Stimulated activated CD8-positive, alpha-beta memory T cell treated with anti-CD3 and anti-CD28 coated beads, Interleukin-15, amount 100 ng/mL, for 4 hours (primary cell): Measurements from ENCODE around the gene NBPF3.

Experiments
- DNase-seq, 2 donors: peaks; one replicate each; pipeline ENCODE4 v3.0.0-alpha.2; 2020; ENCODE audit warnings: low read depth in 2 of 2

Gene NBPF3

DNA sequence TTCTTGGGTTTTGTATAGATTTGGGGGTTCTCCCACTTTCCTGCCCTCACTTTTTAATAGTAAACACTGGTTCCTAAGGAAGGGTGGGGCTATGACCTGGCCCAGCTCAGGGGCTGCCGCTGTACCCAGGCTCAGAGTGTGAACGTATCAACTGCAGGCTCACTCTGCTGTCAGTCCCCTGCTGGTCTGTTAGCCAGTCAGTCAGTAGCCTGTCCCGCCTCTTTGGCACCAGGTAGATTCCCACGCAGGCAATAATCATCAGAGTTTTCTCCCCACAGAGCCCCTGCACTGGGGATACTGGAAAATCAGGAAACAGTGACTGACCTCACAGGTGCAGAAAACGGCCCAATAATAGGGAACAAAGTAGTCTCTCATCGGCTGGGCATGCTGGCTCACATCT is 54.3 kb downstream of the NBPF3 start:
- no peak for DNase-seq

DNA sequence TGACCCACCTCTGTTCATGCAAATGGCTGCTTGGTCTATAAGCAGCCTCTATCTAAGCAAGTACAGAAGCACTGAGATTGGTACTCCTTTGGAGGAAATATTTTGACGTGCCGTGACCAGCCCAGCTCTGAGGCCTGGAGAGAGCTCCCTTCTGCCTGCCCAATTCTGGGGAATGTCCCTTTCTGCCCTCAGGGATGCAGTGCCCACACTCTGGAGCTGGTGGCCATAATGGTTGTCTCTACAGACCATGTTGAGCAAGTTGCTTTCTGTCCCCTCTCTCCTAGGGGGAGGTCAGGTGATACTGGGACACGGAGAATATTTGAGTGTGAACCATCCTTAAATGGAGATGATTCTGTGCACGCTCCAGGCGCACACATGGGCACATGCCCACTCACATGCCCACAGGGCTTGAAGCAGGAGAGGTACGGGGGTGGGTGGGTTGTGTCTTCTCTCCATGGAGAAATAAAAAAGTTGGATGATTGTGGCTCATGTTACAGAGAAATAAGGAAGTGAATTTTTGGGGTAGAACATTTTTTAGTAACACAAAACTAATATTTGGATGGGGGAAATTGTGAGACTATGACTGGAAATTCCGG is 55.4 kb downstream of the NBPF3 start:
- DNase-seq, result no peak

DNA sequence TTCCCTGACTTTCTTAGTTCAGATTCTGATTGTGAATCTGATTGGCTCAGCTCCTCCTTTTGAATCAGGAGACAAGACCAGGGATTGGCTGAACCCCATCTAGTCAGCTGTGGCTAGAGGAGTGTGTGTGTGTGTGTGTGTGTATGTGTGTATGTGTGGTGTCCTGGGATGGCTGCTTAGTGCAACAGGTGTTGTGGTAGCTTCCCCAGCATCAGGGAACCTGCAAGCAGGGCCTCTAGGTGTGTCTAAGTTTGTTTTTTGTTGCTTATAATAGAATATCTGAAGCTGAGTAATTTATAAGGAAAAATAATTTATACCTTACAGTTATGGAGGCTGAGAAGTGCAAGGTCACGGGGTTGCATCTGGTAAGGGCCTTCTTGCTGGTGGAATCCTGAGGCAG is 56.1 kb downstream of the NBPF3 start:
- no peak for DNase-seq

DNA sequence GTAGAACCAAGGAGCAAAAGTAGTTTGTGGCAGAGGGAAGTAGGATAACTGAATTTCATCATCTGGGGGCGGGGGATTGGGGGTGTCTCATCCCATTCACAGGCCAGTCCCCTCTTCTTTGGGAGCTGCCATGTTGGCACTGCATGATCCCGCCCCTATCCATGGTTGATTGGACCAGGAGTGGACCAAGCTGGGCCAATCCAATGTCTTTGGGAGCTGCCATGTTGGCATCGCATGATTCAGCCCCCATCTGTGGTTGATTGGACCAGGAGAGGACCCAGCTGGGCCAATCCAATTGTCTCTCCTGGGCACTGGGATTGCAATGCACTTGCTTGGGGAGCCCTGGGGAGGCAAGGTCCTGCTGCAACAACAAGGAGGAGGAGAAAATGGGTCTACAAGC is 56.9 kb downstream of the NBPF3 start:
- no peak for DNase-seq

DNA sequence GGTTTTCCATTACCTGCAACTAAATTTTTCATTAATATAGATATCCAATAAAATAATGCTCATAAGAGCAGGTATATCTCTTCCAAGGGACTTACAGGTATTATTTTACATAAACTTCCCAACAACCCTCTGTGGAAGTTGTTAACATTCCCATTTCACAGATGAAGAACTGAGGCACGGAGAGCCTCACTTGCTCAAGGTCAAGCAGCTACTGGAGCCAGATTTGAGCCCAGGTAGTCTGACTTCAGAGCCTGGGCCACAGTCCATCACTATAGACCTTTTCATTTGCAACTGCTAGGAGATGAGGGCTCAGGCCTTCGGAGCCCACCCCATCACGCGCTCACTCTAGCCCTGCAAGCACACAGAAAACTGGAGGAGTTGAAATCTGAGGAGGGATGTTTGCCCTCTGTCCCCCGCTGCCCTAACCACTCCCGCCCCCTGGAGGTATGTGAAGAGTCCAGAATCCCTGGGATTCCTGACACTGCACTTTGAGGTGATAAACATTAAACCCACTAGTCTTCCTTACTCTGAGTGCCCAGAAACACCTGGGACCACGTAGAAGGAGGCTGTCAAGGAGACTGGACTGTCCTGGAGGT is 57.6 kb downstream of the NBPF3 start:
- DNase-seq, result no peak

DNA sequence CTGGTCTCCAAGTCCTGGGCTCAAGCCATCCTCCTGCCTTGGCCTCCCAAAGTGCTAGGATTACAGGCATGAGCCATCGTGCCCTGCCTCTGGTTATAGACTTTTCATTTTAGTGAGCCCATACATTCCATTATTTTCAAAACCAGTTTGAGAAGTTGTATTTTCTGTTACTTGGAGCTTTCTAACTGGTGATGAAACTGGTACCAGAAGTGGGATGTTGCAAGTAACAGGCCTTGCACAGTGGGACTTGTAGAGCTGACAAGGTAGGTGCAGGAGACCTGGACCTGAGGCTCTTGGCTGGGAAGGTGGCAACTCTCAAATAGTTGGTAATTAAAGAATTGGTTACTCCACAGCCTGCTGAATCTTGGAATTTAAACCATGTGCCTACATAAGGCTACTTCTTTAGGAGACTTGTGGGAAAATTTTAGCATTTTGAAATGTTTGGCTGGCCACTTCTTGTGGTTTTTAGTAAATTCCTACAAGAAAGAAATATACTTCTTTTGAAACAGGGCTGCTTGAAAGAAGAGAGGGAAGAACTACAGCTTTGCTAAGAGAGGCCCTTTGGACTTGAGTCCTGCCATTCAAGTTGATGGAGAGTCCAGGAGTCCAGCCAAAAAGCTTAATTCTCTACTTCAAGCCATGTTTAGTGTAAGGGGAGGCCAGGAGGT is 59.5 kb downstream of the NBPF3 start:
- DNase-seq, result no peak

DNA sequence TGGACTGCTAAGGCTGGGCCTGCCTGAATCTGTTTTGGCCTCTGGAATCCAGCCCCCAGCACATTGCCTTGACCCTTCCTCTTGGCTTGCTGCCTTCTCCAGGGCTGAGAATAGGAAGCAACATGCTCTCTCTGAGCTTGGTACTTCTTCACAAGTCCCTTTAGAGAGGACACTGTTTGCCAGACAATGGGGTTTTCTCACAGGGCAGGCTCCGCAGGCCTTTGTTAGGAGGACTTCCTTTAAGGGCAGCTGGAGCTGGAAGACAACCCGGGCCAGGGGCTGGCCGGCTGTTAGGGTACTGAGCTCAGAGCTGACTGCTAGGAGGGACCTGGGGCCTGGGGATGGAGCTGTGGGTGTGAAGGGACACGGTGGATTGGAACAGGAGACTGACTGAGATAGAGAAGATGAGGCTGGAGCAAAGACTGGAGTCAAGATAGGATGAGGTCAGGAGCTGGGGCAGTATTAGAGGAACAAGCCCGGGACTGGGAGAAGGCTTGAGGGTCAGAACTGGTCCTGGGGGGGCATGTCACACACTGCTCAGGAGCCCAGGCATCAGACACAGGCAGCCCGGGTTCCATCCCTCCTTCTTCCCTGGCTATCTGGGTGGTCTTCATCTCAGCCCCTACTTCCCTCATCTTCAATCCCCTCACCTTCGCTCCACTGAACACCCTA is 63.9 kb downstream of the NBPF3 start:
- no peak for DNase-seq

DNA sequence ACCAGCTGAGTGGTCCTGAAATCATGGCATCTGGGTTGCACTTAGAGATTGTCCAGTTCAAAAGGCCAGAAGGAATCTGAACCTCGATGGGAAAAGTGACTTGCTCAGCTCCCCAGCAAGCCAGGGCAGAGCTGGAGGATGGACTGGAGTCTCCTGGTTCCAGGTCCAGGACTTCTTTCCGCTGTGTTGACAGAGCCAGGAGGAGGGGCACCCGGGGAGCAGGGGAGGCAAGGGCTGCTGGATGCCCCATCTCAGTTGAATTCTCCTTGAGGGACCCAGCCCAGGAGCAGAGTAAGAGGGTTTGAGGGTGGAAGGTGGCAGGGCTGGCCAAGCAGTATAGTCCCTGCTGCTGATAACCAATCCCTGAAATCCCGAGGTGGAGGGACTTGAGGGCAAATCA is 66.9 kb downstream of the NBPF3 start:
- no peak for DNase-seq

DNA sequence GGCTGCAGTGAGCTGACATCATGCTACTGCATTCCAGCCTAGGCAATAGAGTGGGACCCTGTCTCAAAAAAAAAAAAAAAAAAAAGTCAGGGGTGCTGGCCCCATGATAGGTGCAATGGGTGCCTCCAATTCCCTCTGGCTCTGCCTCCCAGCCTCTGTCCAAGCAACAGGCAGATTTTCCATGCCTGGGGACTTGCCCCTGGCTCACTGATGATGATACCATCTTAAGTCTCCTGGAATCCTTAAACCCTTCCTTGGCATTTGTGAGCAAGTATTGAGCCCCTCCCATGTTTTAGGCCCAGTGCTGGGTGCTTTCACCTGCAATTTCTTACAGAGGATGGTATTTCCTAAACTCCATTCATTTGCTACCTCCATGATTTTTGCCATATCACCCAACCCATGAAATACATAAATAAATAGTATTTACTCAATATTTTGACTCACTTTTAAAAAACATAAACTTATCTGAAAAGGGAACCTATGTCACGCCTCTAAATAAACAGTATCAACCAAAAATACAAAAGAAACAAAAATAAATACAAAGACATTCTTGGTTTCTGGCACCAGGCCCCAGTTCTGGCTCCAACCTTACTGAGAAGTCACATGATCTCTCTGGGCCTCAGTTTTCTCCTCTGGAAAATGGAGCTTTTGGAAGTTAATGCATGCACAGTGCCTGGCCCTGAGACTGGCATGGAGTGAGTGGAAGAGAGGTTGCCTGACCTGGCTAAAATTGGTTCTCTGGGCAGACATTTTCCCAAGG is 67.8 kb downstream of the NBPF3 start:
- no peak for DNase-seq

DNA sequence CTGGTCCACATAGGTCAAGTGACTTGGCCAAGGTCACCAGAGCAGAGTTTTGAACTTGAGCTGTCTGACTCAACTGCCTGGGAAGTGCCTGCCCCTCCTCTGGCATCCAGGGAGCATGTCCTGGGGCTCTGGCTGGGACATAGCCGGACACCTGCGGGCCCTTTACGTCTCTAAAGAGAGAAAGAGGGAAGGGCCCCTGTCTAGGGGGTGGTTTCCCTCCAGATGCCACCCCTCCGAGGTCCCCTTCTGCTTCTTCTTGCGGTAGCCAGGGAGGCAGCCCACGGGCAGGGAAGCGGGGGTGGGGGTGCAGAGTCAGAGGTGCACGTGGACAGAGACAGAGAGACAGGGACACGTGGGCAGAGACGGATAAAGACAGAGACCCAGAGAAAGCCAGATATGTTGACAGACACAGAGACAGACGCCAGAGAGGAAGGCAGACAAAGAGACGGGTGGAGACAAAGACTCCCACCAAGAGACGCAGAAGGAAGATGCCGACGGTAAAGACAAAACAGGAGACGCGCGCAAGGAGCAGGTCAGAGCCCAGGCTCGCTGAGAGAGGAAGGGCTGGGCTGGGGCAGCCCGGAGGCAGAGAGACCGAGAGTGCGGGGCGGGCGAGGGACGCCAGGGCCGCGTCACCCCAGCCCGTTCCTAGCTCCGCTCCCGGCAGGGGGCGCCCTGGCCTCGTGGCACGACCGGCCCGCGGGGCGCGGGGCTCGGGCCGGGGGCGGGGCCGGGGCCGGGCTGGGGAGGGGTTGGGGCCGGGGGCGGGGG is 68.8 kb downstream of the NBPF3 start:
- DNase-seq, result peak in 1 of 2 donors; percentile 13

DNA sequence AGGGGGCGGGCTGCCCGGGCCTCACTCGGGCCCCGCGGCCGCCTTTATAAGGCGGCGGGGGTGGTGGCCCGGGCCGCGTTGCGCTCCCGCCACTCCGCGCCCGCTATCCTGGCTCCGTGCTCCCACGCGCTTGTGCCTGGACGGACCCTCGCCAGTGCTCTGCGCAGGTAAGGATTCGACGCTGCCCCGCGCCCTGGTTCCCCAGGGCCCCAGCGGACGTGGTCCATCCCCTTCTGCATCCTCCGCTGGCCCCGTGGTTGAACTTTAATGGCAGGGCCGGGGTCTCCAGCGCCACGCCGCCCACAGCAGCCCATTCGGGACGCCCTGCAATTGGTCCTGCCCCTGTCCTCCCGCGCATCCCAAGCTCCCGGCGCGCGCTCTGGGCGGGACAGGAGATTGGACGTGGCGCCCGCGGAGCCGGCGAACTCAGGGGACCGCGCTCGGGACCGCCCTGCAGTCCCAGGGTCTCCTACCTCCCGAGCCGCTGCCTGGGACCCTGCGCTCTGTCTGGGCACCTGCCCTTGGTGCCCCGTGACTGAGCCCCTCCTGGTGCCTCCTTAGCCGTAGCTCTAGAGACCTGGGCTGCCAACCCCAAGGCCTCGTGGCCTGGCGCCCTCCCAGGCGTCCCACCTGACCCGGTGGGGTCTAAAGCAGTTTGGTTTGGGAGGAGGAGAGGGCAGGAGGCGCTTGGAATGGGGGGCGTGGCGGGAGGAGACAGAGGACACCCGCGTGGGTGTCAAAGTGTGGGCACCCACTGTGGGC is 69.6 kb downstream of the NBPF3 start, which contains the start of gene ALPL:
TSS of gene ALPL (plus strand) at position 73 of the 762 bp plus-strand sequence. CDS start 44,659 bp downstream, outside the sequence.
- no peak for DNase-seq

DNA sequence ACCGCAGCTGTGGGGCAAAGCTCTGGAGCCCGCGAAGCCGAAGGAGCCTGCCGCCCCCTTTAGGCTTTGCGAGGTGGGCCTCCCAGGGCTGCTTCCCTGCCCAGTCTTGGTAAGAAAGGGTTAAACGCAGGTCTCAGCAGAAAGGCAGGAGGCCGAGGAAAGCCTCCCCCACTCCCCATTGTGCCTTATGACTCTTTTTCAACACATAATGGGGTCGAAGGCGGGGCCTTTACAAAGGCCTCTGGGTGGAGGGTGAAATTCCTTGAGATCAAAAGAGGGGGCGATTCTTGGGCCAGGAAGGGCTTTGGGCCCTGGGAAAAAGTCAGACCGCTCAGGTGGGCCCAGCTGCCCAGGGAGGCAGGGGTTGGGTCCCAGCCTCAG is 70.2 kb downstream of the NBPF3 start:
- no peak for DNase-seq

DNA sequence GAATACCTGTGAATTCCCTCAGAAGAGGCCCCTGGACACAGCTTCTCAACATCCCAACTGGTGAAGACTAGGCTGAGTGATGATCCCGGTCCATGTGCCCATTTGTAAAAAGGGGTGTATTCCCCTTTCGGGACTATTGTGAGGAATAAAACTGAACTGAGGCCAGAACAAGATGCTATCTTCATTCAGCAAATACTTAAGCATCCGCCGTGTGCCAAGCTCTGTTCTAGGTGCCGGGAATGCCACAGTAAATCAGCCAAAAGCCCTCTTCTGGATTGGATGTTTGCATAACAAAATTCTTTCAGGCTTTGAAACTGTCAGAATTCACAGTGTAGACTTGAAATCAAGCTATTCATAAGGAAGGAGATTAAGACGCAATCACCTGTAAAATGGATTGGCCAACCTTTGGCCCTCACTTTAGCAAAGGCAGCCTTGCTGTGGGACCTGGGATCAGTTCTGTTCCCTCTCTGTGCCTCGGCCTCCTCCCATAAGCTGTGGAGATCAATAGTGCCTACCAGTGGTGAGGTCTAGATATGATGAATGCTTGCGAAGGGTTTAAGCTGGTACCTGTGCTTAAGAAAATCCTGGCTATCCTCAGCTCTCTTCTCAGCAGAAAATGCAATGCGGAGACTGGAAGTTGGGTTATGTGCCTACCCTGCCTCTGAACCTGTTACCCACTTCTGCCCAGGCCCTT is 71.1 kb downstream of the NBPF3 start:
- no peak for DNase-seq

DNA sequence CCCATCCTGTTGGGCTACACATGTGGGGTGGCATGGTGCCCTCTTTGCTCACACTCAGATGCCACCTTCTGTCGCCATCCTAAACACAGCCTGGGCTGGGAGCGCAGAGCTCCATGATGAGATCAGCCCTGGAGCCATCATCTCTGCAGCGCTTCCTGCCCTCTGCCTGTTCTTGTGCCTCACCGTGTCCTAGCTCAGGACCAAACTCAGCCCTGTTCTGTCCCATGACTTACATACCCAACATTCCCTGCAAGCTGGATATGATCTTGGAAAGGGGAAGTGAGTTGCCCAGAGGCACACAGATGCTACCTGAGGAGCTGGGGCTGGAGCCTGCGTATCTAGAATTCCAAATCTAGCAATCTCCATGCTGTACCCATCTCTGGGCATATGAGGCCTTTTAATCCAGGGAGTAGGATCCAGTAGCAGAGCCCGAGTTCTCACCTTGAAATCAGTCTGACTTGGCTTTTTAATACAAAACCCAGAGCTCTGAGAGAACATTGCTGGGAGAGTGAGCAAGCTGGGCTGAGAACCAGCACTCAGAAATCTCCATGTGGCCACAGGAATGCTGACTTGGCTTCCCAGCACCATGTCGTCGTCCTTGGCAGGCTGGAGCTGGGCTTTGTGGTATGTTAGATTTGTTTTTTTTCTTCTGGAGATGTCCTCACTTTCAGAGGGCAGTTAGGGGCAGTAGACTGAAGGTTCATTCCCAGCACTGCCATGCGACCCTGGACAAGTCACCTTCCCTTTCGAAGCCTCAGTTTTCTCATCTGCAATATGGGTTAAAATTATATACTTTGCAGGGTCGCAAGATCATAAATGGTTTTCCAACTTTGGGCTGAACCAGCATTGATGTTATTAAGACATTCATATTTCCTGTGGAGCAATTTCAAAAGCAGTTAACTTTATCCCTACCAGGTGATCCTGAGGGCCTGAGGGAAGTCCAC is 71.9 kb downstream of the NBPF3 start:
- DNase-seq, result no peak

DNA sequence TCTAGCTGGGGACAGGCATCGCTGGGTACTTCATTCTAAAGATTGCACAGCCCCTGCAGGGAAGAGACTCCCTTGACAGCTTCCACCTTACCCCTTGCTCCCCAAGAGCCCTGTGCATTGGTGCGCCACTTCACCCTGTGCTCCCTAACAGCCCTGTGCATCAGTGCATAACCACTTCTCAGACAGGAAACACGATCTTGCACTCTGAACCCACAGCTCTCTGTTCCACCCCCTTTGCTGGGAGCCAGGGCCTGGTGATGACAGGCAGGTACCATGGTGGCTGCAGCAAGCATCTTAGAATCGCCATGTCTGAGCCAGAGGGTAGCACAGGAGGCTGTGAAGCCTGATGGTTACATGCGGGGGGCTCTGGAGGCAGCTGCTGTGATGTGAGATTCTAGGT is 74.3 kb downstream of the NBPF3 start:
- DNase-seq, result no peak

DNA sequence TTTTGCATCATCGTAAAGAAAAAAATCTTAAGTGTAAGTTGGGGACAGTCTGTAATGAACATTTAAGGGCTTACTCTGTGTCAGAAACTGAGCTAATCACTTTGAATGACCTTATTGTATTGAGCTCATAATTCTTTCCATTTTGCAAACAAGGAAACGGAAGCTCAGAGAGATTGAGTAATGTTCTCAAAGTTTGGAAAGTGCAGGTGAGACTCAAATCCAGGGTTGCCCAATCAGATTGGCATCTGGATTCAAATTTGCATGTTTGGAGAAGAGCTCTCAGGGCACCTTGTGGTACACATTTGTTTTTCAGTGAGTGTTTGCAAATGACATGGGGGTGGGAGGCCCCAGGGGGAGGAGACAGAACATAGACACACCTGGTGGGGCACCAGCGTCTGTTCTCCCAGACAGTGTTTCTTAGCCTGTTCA is 77.2 kb downstream of the NBPF3 start:
- DNase-seq, result no peak

DNA sequence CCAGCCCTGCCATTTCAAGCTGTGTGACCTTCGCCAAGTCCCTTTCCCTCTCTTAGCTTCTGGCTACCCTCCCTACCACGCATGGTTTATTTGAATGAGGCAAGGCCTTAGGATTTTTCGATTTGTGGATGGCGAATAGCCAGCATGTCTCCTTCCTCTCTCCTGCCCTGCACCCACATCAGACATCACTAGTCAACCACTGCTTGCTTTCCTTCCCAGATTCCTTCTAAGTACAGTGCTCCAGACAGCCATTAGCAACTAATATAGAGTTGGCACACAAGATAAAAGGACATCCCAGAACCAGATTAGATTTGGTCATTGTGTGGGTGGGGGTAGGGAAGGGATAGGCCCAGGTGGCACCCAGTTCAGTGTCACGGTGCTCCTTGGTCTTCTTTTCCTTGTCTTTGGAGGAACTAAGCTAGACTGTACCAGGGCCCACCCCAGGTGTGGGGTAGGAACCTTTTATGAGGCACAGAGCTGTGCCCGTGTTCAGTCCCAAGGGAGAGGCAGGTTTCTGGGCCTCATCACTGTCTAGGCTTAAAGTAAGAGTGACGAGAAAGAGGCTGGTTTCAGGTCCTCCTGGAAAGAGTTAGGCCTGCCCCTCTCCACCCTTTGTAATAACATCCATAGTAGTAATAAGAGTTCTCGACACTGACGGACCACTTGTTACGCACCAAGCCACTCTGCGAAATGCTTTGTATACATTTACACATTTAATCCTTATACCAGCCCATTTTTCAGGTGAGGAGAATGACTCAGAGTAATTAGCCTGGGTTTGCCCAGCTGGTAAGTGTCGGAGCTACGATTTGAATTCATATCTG is 77.9 kb downstream of the NBPF3 start:
- DNase-seq, result no peak
